Medulla oblongata (tissue), 1 donor: ENCODE measurements around the gene C8B.

Experiments used
- DNase-seq: peaks from one replicate; pipeline ENCODE4 v3.0.0-alpha.2; 2015; ENCODE audit errors: extremely low spot score

Gene C8B

DNA sequence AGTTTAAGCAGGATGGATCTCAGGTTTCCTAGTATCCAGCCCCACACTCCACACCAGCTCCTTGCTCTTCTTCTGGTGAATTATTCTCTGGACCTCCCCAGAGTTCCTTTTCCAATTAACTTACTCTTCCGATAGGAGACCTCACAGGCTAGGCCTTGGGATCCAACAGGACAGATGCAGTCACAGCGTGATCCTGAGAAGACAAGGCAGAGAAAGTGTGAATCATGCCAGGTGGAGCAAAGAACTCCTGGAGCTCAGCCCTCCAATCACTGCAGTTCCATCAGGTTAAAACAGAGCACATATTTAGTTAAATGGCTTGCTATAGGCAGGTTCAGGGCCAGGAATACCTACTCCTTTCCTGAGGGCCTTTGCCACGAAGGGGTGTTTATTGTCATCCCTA lies 34.1 kb downstream of the C8B start:
- no peak for DNase-seq

DNA sequence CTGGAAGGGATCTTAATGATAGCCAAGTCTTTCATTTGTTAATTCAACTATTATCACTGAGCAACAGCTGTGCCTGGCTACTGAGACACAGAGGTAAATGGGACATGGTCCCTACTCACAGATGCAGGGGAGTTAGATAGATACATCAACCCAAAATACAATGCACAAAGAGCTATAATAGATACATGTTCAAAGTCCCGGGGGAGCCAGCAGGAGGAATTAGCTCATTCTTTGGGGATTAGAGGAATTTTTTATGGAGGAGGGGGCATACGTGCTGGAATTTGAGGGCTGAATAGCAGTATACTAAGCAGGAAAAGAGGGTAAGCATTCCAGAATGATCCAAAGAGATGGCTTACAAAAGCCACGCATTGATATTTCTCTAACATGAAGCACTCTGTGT lies 34.6 kb downstream of the C8B start:
- DNase-seq: no peak

DNA sequence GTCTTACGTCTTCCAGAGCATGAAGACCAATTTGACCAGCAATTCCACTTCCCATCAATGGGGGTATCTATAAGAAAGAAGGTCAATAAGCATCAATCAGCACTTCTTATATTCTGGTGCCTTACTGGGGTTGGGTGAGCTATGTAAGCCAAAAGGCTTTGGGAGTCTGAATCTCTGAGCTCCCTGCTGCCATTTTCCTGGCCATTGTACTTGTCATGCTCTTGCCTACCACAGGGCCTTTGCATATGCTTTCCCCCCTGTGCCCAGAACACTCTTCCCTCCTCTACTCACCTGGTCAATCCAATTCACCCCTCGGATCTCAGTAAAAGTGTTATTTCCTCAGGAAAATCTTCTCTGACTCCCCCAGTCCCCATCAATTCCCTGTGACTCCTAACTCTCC lies 36.3 kb downstream of the C8B start:
- DNase-seq: no peak

GRCh38 chr1:56927986-56928385 lies 37.8 kb downstream of the C8B start:
- no peak for DNase-seq

- no peak for DNase-seq
These were observed 38.6 kb downstream of the C8B start for GRCh38 chr1:56927171-56927570.

DNA sequence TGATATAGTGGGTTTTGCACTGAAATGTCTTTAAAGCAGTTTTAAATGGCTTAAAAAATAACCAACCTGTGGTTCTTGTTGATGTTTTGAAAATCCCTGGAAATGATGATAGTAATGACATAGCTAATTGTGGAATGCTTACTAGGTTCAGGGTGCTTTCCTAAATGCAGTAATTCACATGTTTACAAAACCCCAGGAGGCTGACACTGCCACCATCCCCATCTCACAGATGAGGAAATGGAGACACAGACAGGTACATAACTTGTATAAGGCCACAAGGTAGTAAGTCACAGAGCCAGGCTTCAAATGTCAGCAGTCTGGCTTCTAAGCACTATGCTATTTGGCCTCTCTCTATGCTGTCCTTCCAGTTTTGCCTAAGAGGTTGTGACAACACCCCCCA lies 40.6 kb downstream of the C8B start:
- no peak for DNase-seq

DNA sequence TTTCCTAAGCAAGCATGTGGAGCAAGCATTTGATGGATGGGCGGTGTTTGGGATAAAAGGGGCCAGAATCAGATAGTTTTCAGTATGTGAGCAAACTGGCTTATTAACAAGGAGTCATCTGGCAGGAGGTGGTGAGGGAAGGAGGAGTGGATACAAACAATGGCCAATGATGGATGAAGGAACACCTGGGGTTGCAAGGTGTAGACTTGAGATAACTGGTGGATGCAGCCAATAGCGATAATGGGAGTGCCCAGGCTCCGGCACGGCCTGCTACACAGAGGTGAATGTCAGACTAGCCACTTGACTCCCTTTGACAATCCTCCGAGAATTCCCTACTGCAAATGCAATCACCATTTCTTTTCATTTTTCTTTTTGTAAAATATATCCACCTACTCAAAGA lies 41.7 kb downstream of the C8B start:
- DNase-seq: no peak

DNA sequence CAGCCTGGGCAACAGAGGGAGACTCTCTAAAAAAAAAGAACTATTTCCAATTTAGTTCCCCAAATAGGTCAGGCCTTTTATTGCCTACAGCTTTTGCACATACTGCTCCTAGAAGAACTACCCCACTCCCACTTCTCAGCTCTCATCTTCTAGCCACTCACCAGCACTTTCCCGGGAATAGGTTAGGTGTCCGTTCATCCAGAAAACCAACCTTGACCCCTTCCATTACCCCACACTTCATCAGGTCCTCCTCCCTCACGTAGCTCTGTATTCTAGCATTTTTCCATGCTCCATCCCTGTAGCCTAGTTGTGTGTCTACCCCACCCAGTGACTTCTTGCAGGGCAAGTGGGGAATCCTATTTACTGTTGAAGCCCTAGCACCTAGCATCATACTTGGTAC lies 42.6 kb downstream of the C8B start:
- no peak for DNase-seq

- no peak for DNase-seq
These were observed 43.3 kb downstream of the C8B start for GRCh38 chr1:56922507-56922906.

- DNase-seq: no peak
These were observed 43.7 kb downstream of the C8B start for GRCh38 chr1:56922070-56922469.

- no peak for DNase-seq
These were observed 44.3 kb downstream of the C8B start for GRCh38 chr1:56921479-56921878.

DNA sequence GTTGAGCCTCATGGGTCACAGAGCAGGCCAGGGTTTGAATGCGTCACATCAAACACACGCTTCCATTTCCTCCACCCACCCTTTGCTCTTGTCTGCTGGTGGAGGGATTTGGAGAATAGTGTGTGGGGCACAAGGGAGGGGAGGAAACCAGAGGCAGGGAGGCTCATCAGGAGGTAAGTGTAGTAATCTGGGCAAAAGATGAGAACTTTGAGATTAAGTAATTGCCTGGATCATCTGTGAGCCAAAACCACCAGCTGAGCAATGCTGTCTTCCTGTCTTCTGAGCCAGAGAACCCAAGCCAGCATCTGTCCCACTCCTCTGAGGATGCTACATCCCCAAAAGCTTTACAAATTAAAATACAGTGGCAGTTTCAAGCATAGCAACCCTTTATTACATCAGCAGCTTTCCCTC lies 45.2 kb downstream of the C8B start:
- DNase-seq: no peak

GRCh38 chr1:56917356-56917755 lies 48.5 kb downstream of the C8B start:
- no peak for DNase-seq

- no peak for DNase-seq
These were observed 49.2 kb downstream of the C8B start for GRCh38 chr1:56916630-56917029.

DNA sequence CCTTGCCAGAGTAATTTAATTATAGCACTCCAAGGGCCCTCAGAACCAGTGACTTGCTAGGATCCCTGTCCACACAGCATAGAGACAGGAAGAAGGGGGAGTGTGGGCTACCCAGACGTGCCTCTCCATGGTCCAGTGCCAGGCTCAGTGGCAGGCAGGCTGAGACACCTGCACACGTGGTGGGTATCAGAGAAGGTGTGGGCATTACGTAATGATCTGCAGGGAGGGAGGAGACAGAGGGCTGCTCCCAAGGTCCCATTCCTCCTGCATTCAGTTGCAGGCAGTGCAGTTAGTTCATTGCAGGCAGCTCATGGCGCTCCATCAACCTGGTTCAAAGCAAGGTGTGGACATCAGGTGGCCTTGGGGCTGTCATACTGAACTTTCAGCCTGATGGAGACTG lies 49.9 kb downstream of the C8B start:
- DNase-seq: no peak

GRCh38 chr1:56912325-56912724 lies 53.5 kb downstream of the C8B start:
- DNase-seq: no peak

DNA sequence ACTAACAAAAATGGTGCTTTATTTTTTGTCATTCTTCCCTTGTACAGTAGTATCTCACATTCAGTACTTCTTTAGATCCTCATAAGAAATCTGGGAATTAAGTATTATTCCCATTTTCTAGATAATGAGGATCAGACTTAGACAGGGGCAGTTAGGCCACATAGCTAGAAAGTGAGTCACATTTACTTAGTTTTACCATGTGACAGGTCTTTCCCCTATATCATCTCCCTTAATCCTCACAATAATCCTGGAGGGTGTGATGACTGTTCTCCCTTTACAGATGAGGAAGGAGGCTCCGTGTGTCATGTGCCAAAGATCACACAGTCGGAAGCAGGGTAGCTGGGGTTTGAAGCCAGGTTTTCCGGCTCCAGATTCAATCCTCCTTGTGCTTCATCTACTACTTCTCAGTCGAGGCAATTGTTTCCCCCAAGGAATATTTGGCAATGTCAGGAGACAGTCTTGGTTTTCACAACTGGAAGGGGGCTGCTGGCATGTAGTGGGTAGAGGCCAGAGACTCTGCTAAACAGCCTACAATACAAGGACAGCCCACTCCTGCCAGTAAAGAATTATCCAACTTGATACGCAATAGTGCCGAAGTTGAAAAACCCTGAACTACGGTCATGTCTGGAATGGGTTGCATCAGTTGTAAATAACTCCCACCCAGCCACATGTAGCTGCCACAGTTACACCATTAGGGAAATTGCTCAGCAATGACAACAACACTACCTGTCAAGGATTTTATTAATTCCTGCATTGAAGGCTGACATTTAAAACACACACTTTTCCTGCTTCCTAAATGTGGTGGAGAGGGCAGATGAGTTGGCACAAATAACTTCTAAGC lies 54.5 kb downstream of the C8B start:
- DNase-seq: no peak

GRCh38 chr1:56910441-56910985 lies 55.3 kb downstream of the C8B start:
- no peak for DNase-seq

GRCh38 chr1:56908619-56909221 lies 57.1 kb downstream of the C8B start:
- DNase-seq: no peak

GRCh38 chr1:56905667-56906066 lies 60.1 kb downstream of the C8B start:
- no peak for DNase-seq

GRCh38 chr1:56904663-56905397 lies 61.0 kb downstream of the C8B start:
- no peak for DNase-seq

- no peak for DNase-seq
These were observed 62.0 kb downstream of the C8B start for GRCh38 chr1:56903778-56904177.

- DNase-seq: no peak
These were observed 64.1 kb downstream of the C8B start for GRCh38 chr1:56901716-56902115.
